IMR-90 (cell line): ENCODE results near the gene GDPD2. TPM values are rescaled to one million over a fixed set of nuclear protein-coding genes. Genes with fewer than 3 reads are reported as not detected.

Experiments used
- ATAC-seq: fragments of 200-7000 bp; cut with Tn5 transposase; 2 replicates; pipeline ENCODE4 v1.9.1; 2020; ENCODE audit warnings: low read depth, mild to moderate bottlenecking, moderate library complexity
- BruUV-seq: library from RNA; stranded (reverse); fragments of 400-500 nt; replicated peaks from 2 replicates; lab custom pipeline; 2021; lab: Mats Ljungman, UMichigan
- CTCF ChIA-PET: fragments of 300-600 bp; formaldehyde crosslinking; extraction: SDS; loops from one replicate; lab custom pipeline; 2021; ENCODE audit warnings: antibody characterized with exemption; lab: Yijun Ruan, JAX
- POLR2A ChIA-PET: fragments of 300-600 bp; sonication (Branson Sonifier 250); formaldehyde crosslinking; loops from one replicate; lab custom pipeline; 2022; ENCODE audit warnings: antibody characterized with exemption; ENCODE audit not compliant: unreplicated experiment; lab: Charles Lee
- DNase-seq: peaks from one replicate; pipeline ENCODE4 v3.0.0; 2013
- H2AFZ ChIP-seq: replicated peaks from 2 replicates; pipeline ENCODE3; 2013; ENCODE audit warnings: low read length, mild to moderate bottlenecking; ENCODE audit not compliant: poor library complexity
- H2AK5ac ChIP-seq: 2 replicates; pipeline ENCODE4 v1.6.1; 2013; ENCODE audit warnings: low read depth, low read length, inconsistent platforms
- H2AK9ac ChIP-seq: replicated peaks from 2 replicates; pipeline ENCODE3; 2013; ENCODE audit warnings: mild to moderate bottlenecking, low read depth, low read length, moderate library complexity; ENCODE audit not compliant: poor library complexity
- H2BK120ac ChIP-seq: 2 replicates; pipeline ENCODE4 v1.6.1; 2013; ENCODE audit warnings: low read depth, low read length, inconsistent platforms
- H2BK15ac ChIP-seq: 3 replicates; pipeline ENCODE4 v1.6.1; 2013; ENCODE audit warnings: low read depth, low read length, inconsistent platforms
- H2BK20ac ChIP-seq: 2 replicates; pipeline ENCODE4 v1.6.1; 2013; ENCODE audit warnings: low read depth, mild to moderate bottlenecking, inconsistent platforms, low read length, moderate library complexity
- H2BK5ac ChIP-seq: 2 replicates; pipeline ENCODE4 v1.6.1; 2013; ENCODE audit warnings: mild to moderate bottlenecking, low read depth, low read length, inconsistent platforms; ENCODE audit not compliant: poor library complexity, severe bottlenecking
- H3K14ac ChIP-seq: replicated peaks from 2 replicates; pipeline ENCODE4 v1.6.1; 2013; ENCODE audit warnings: low read depth, low read length, inconsistent platforms
- H3K18ac ChIP-seq: 2 replicates; pipeline ENCODE4 v1.6.1; 2013; ENCODE audit warnings: low read depth, low read length, control low read depth
- H3K23ac ChIP-seq: 2 replicates; pipeline ENCODE4 v1.6.1; 2013; ENCODE audit warnings: low read depth, low read length, inconsistent platforms
- H3K27ac ChIP-seq: 2 replicates; pipeline ENCODE4 v1.5.1; 2013; ENCODE audit warnings: mild to moderate bottlenecking, control low read depth, low read length; ENCODE audit not compliant: insufficient read depth
- H3K27me3 ChIP-seq: 2 replicates; pipeline ENCODE4 v1.6.1; 2013; ENCODE audit warnings: low read length; ENCODE audit not compliant: control insufficient read depth, insufficient read depth
- H3K36me3 ChIP-seq: 2 replicates; pipeline ENCODE4 v1.6.1; 2013; ENCODE audit warnings: low read length, mixed read lengths; ENCODE audit not compliant: control insufficient read depth, insufficient read depth
- H3K4ac ChIP-seq: 2 replicates; pipeline ENCODE4 v1.6.1; 2013; ENCODE audit warnings: low read depth, low read length, inconsistent platforms
- H3K4me1 ChIP-seq: 2 replicates; pipeline ENCODE4 v1.6.1; 2013; ENCODE audit warnings: low read length, mixed read lengths; ENCODE audit not compliant: control insufficient read depth, insufficient read depth
- H3K4me2 ChIP-seq: 2 replicates; pipeline ENCODE4 v1.6.1; 2013; ENCODE audit warnings: low read depth, mild to moderate bottlenecking, control low read depth, low read length, moderate library complexity
- H3K4me3 ChIP-seq: 2 replicates; pipeline ENCODE4 v1.5.1; 2013; ENCODE audit warnings: low read depth, mild to moderate bottlenecking, control low read depth, low read length, moderate library complexity; ENCODE audit not compliant: insufficient read depth
- H3K56ac ChIP-seq: 2 replicates; pipeline ENCODE4 v1.6.1; 2013; ENCODE audit warnings: low read length, inconsistent platforms; ENCODE audit not compliant: insufficient read depth; ENCODE audit errors: extremely low read depth
- H3K79me1 ChIP-seq, 2 experiments: 2 replicates each; pipeline ENCODE4 v1.6.1; 2013; ENCODE audit warnings: low read length in 2 of 2, inconsistent platforms in 1 of 2, low read depth in 1 of 2
- H3K9ac ChIP-seq: 2 replicates; pipeline ENCODE4 v1.6.1; 2013; ENCODE audit warnings: low read depth, low read length, control low read depth
- H3K9me1 ChIP-seq: 2 replicates; pipeline ENCODE4 v1.6.1; 2013; ENCODE audit warnings: low read length, inconsistent platforms; ENCODE audit not compliant: insufficient read depth
- H3K9me3 ChIP-seq: 2 replicates; pipeline ENCODE4 v1.6.1; 2013; ENCODE audit warnings: low read length; ENCODE audit not compliant: control insufficient read depth, insufficient read depth
- H4K20me1 ChIP-seq: 2 replicates; pipeline ENCODE4 v1.6.1; 2013; ENCODE audit warnings: low read length, inconsistent platforms; ENCODE audit not compliant: insufficient read depth
- H4K5ac ChIP-seq: 2 replicates; pipeline ENCODE4 v1.6.1; 2013; ENCODE audit warnings: mild to moderate bottlenecking, low read depth, low read length, control low read depth
- H4K8ac ChIP-seq, 2 experiments: 2 replicates each; pipeline ENCODE4 v1.6.1; 2013; ENCODE audit warnings: low read depth in 2 of 2, low read length in 2 of 2, control low read depth in 1 of 2, inconsistent platforms in 1 of 2
- H4K91ac ChIP-seq: 2 replicates; pipeline ENCODE4 v1.6.1; 2013; ENCODE audit warnings: low read depth, low read length, inconsistent platforms; ENCODE audit not compliant: insufficient read depth
- BHLHE40 ChIP-seq: fragments of 150-350 bp; IDR thresholded peaks from 2 replicates; pipeline ENCODE4 v1.6.1; 2016; ENCODE audit warnings: mild to moderate bottlenecking, low read depth, low read length
- CEBPB ChIP-seq: IDR thresholded peaks from 2 replicates; pipeline ENCODE4 v1.6.1; 2012; ENCODE audit warnings: low read depth, low read length, improper control_type of control experiment
- CHD1 ChIP-seq: IDR thresholded peaks from 2 replicates; pipeline ENCODE4 v1.6.1; 2012; ENCODE audit warnings: low read depth, low read length, improper control_type of control experiment
- CTCF ChIP-seq: conservative IDR thresholded peaks from 2 replicates; pipeline ENCODE4 v1.5.1; 2012; ENCODE audit warnings: mild to moderate bottlenecking, low read depth, low read length, improper control_type of control experiment
- ELK1 ChIP-seq: fragments of 150-350 bp; IDR thresholded peaks from 2 replicates; pipeline ENCODE4 v1.6.1; 2016; ENCODE audit warnings: low read depth, mild to moderate bottlenecking, low read length, moderate library complexity, borderline replicate concordance
- FOS ChIP-seq: fragments of 150-350 bp; IDR thresholded peaks from 2 replicates; pipeline ENCODE4 v1.6.1; 2016; ENCODE audit warnings: low read depth, low read length
- MAFK ChIP-seq: IDR thresholded peaks from 2 replicates; pipeline ENCODE4 v1.6.1; 2012; ENCODE audit warnings: low read depth, low read length, improper control_type of control experiment
- MAZ ChIP-seq: IDR thresholded peaks from 2 replicates; pipeline ENCODE4 v1.6.1; 2012; ENCODE audit warnings: low read depth, mild to moderate bottlenecking, low read length, improper control_type of control experiment, moderate library complexity, borderline replicate concordance
- MXI1 ChIP-seq: IDR thresholded peaks from 2 replicates; pipeline ENCODE4 v1.6.1; 2012; ENCODE audit warnings: low read depth, mild to moderate bottlenecking, low read length, moderate library complexity, borderline replicate concordance
- NFE2L2 ChIP-seq: fragments of 150-350 bp; IDR thresholded peaks from 2 replicates; pipeline ENCODE4 v1.6.1; 2016; ENCODE audit warnings: low read depth, mild to moderate bottlenecking, low read length
- POLR2A ChIP-seq: IDR thresholded peaks from 2 replicates; pipeline ENCODE4 v1.6.1; 2012; ENCODE audit warnings: mild to moderate bottlenecking, low read depth, low read length
- RAD21 ChIP-seq: IDR thresholded peaks from 2 replicates; pipeline ENCODE4 v1.6.1; 2012; ENCODE audit warnings: low read length, improper control_type of control experiment
- RCOR1 ChIP-seq: IDR thresholded peaks from 2 replicates; pipeline ENCODE4 v1.6.1; 2012; ENCODE audit warnings: mild to moderate bottlenecking, low read length, improper control_type of control experiment; ENCODE audit not compliant: insufficient replicate concordance
- RFX5 ChIP-seq: IDR thresholded peaks from 2 replicates; pipeline ENCODE4 v1.8.0; 2012; ENCODE audit warnings: low read depth, mild to moderate bottlenecking, low read length, moderate library complexity
- SMC3 ChIP-seq: fragments of 150-350 bp; IDR thresholded peaks from 2 replicates; pipeline ENCODE4 v1.6.1; 2016; ENCODE audit warnings: low read depth, mild to moderate bottlenecking, antibody characterized with exemption, low read length, moderate library complexity
- USF2 ChIP-seq: fragments of 150-350 bp; IDR thresholded peaks from 2 replicates; pipeline ENCODE4 v1.6.1; 2017; ENCODE audit warnings: mild to moderate bottlenecking, antibody characterized with exemption, low read length, low read depth
- WGBS, 2 experiments: methylation state at CpG; one replicate each; pipeline versions ENCODE4 v1.1.5 to v1.1.7; 2013; ENCODE audit warnings: missing lambda C conversion rate in 2 of 2; ENCODE audit not compliant: insufficient read length in 1 of 2; ENCODE audit errors: extremely low coverage in 2 of 2; 5-methylcytosine and 5-hydroxymethylcytosine counted together
- dilution Hi-C: fragments of 300-500 bp; cut with HindIII; formaldehyde crosslinking; loops from one replicate; pipeline ENCODE4 v1.14.3; 2018; ENCODE audit warnings: low sequenced_read_pairs; ENCODE audit not compliant: unreplicated experiment
- in situ Hi-C: fragments of 300-500 bp; cut with MboI; formaldehyde crosslinking; loops from 3 replicates; pipeline ENCODE4 v1.14.3; 2019; ENCODE audit warnings: low sequenced_read_pairs, inconsistent platforms, mixed read lengths
- intact Hi-C: fragments of 100-400 bp; cut with micrococcal nuclease; formaldehyde crosslinking; loops from 2 replicates; pipeline ENCODE4 v1.10.0; 2022
- polyA plus RNA-seq, 3 experiments: library from polyadenylated mRNA; depleted of rRNA; stranded (reverse); fragments of >200 nt; gene quantifications; 2 replicates each; pipeline ENCODE4 v1.2.3, GENCODE V29; 2012; ENCODE audit warnings: low replicate concordance in 1 of 3
- total RNA-seq: library from RNA; depleted of rRNA; stranded (reverse); fragments of >200 nt; gene quantifications from 2 replicates; pipeline ENCODE4 v1.2.3, GENCODE V29; 2012

Gene GDPD2
- total and polyA plus RNA-seq, 2 of the 4 experiments (the other 2 are of a cell fraction): not detected

GRCh38 chrX:70480660-70481018, 57.5 kb downstream of the GDPD2 start:
- Histone ChIP-seq H4K20me1 (no peaks in the 10 kb centered on the region), H3K4me3 (no peak overlapping the region), H2AK5ac (no peak overlapping the region), H3K9me1 (peaks cover 12% of the 10 kb centered on the region), H3K9ac (no peak overlapping the region), H4K5ac (no peak overlapping the region), H2BK5ac (no peak overlapping the region), H3K4me1 (peaks cover 22% of the 10 kb centered on the region), H2AK9ac (no peak overlapping the region), H2AFZ (no peak overlapping the region), H3K4ac (no peak overlapping the region), H3K56ac (no peak overlapping the region), H3K79me1 (peaks cover 0 to 34% of the 10 kb centered on the region in 2 experiments), H3K18ac (no peak overlapping the region), H3K14ac (no peak overlapping the region), H3K27ac (no peak overlapping the region), H2BK15ac (no peak overlapping the region), H4K8ac (no peak overlapping the region), H3K23ac (no peak overlapping the region), H3K27me3 (no peaks in the 10 kb centered on the region; the same call in 1 of the 2 replicates), H3K4me2 (no peak overlapping the region), H3K9me3 (no peaks in the 10 kb centered on the region), H3K36me3 (peaks cover 4% of the 10 kb centered on the region; the same call in 1 of the 2 replicates), H2BK120ac (no peak overlapping the region), H4K91ac (no peak overlapping the region), H2BK20ac (no peak overlapping the region)
- POLR2A ChIA-PET: no interaction called here
- in situ Hi-C loops (no loop called here), intact Hi-C loops (no loop called here), dilution Hi-C loops (no loop called here)
- ATAC-seq (no peak), DNase-seq (no peak)
- BruUV-seq: no TSS peak
- CTCF ChIA-PET: interaction anchor here (0.7 kb wide), 1 partner anchor 69 kb away, joined by 3 read pairs; no protein-coding TSS in a partner anchor
- no CpG with 5 or more reads among the region's 9 CpGs for WGBS, 2 experiments
- TF ChIP-seq RCOR1 (no peak), RFX5 (no peak), RAD21 (no peak), POLR2A (no peak), CHD1 (no peak), MAZ (no peak), CTCF (no peak), MAFK (no peak), SMC3 (no peak), NFE2L2 (no peak), USF2 (no peak), ELK1 (no peak), BHLHE40 (no peak), MXI1 (no peak), CEBPB (no peak), FOS (no peak)
